Stimulated activated CD4-positive, alpha-beta T cell treated with anti-CD3 and anti-CD28 coated beads, Interleukin-2, amount 100 ng/mL, for 4 hours (primary cell): ENCODE data around the gene IFIH1.

Experiments
- DNase-seq: peaks from one replicate; pipeline ENCODE4 v3.0.0-alpha.2; 2020; ENCODE audit warnings: low read depth

Gene IFIH1

DNA sequence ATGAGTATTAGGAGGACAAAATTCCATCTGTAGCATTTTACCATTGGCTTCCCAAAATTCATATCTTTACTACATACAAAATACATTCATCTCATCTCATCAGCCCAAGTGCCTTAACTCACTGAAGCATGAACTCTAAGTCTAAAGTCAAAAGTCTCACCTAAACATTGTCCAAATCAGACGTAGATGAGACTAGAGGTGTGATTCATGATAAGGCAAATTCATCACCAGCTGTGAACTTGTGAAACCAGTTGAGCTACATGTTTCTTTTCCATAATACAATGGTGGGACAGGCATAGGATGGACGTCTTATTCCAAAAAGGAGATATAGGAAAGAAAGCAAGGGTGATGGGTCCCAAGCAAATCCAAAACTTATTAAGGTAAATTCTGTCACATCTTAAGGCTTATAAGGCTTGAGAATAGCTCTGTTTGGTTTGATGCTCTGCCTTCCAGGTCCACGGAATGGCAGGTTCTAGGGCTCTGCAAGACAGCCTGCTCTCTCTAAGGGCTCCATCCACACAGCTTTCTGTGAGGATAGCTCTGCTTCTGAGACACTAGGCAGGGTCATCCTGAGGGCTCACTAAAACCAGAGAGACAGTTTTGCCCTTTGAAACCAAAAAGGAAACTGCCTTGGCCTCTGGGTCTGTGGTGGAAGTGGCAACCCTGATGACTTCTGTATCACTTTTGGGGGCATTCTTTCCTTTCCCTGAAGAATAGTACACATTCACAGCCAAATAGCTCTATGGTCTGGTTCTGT, 9.6 kb downstream of the IFIH1 start:
- DNase-seq = no peak

- DNase-seq = no peak
These were observed 12.6 kb downstream of the IFIH1 start for GRCh38 chr2:162305901-162306300.

DNA sequence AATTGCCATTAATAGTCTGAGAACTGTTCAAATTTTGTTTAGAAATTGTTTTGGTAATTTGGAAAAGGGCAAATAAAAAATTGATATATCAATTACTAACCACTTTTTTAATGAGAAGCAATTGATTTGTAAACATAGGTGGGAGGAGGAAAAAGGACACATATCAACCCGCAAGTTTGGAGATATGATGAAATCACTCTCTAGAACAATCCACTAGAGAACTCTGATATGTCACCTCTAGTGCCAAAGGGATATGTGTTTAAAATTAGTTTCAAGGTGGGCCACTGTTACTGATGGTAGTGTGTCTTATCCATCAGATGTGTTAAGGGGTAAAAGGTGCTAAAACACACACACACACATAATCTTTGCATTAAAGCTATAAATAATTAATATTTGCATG, 16.6 kb downstream of the IFIH1 start:
- no peak for DNase-seq

DNA sequence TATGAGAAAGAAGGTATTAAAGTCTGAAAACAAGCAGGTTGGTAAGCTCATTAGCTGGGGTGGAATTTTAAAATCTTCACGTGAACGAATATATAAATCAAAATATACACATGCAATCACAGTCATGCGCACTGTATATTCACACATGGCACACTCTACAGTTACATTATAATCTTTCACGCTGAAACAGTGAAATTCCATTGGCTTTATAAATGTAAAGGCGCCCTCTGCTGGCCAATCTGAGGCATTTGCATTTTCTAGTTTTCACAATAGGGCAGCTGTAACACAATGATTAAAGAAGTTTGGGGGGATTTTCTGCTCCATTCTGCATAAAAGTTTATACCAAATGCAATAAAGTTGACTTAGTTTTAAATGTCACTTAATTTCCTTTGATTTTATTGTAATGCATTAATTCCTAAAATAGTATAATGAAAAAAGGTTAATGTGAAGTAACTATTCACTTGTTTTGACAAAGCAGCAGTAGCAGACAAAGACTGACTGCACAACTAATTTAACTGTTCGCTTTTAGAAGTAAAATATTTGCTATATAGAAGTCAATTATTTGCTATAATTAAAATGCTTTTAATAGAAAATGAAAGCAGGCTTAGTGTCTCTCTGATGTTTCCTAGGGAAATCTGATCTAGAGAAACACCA, 17.2 kb downstream of the IFIH1 start:
- peak; percentile 24 for DNase-seq

DNA sequence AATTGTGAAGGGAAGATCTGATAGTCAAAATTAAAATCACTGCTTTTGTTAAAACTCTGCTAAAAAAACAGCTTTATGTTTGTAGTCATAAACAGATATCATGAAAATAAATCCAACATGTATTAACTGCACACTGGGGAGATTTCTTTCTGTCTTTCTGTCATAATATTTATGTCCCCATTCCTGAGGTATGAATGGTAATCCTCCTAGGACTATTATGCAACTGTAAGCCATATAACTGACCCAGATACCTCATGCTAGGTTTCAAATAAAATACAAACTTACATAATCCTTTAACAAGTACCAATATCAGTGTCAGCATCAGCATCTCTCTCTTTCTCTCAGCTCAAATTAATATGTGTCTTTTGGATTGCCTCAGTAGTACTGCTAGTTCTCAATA, 18.2 kb downstream of the IFIH1 start:
- no peak for DNase-seq

- no peak for DNase-seq
These were observed 19.7 kb downstream of the IFIH1 start for GRCh38 chr2:162298669-162299335.

DNA sequence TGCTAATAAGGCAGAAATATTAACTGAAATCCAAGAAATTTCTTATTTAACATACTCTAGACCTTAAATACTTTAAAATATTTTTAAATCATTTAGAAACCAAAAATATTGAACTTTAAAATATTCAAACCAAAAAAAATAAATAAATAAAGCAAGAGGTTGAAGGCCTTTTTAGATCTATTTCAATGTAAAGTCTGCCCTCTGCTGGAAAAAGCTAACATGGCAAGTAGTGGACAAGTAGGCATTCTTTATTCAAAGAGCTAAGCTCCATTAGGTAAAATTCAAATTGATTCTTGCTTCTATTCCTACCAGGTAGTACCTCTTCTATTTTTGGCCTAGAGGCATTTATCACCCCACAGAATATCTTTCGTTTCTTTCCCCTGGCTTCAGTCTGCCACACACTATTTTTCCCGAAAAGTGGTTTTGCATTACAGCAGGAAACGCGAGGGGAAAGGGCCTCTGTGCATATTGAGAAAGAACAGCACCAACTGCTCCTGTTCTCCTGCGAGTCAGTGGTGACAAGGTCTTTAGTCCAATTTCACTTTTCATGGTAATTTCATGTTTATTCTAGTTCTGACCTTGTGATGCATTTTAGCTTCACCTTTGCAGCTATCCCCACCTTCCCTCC, 20.4 kb downstream of the IFIH1 start:
- DNase-seq = peak; percentile 40

DNA sequence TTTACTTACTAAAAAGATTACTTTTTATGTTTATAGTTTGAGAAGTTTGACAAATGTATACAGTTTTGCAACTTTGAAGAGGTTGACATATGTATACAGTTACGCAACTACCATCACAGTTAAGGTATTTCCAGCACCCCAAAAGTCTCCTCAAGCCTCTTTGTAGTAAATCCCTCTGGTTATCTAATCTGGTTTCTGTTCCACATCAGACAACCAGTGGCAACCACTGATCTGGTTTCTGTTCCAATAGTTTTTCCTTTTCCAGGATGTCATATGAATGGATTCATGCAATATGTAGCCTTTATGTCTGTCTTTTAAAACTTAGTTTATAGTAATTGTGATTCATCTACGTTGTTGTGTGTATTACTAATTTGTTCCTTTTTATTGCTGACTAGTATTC, 23.5 kb downstream of the IFIH1 start:
- no peak for DNase-seq

- DNase-seq = no peak
These were observed 25.2 kb downstream of the IFIH1 start for GRCh38 chr2:162293122-162293786.

DNA sequence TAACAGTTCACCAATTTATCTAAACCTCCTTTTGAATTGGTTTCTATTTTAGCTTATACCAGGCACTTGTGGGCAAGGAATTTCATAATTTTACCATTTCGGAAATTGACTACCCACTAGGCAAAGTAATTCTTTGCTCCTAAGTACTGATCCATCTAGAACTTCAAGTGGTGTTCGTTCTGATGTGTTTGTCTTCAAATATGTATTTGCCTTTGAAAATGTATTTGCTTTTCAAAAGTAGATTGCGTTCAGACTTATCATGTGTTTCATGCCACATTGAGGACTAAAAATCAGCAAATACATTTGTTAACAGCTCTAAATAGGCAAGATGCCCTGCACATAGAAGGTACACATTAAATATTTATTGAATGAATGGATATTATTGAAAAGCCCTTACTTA, 26.7 kb downstream of the IFIH1 start:
- DNase-seq = no peak

GRCh38 chr2:162282765-162283425, 35.6 kb downstream of the IFIH1 start:
- DNase-seq = no peak

GRCh38 chr2:162280654-162281053, 37.8 kb downstream of the IFIH1 start:
- no peak for DNase-seq

DNA sequence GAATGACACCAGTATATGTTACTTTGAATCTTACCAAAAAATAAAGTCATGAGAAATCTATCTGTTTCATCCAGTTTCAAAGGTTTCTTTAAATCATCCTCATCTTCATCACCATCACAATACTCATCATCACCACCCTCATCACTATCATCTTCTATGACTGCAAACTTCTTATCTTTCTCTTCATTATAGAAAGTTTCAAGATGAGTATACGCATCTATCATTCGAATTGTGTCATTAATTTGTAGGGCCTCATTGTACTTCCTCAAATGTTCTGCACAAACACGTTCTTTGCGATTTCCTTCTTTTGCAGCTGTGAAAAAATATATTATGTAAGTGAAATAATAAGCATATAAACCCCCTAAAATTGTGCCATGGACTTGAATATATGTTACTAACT, 41.1 kb downstream of the IFIH1 start:
- no peak for DNase-seq

GRCh38 chr2:162267996-162268395, 50.5 kb downstream of the IFIH1 start:
- DNase-seq = no peak

DNA sequence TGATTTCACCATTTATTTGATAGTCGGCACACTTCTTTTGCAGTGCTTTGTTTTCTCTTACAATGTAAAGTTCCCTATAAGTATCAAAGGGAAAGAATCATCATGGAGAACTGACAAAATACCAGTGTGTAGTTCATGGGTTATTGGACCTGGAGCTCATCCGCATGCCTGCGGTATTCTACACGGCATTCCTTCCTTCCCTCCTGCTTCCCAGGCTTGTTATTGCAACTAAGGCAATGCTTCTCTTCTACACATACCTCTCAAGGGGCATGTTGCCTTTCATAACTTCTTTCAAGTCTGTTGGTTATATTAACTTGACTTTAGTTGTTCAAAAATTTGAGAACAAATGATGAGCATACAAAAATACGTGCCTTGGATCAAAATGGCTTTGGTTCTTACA, 51.0 kb downstream of the IFIH1 start:
- no peak for DNase-seq

- DNase-seq = no peak
These were observed 52.1 kb downstream of the IFIH1 start for GRCh38 chr2:162266460-162266760.

DNA sequence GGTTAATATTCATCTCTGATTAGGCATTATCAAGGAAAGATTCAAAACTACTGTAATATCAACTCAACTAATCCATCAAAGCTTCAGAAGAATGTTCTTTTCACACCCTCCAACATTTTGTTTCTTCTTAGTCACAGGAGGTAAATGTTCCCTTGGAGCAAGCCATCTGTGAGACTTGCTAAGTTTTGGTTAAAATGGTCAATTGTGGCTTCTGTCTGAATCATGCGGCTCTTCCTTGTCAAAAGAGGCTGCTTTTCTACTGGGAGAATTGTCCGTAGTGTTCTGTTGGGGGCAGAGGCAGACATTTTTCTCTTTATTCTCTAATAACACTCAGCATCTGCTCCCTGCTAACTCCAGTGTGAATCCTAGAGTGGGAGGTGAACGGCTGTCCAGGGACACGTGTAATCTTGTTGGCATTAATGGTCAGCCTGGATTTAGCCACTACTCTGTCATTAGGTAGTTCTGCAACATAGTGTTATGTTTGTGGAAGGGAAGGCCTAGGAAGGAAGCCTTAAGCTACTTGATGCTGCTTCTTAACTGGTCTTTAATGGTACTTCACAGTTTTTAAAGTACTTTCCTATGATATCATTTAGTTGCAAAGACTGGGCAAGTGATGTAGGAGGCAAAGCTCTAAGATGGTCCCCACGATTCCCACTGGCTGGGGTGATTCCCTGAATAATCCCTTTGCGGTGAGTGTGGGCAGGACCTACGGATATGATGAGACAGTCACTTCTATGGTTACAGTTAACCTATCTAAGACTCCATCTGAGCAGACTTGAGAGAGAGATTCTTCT, 52.6 kb downstream of the IFIH1 start:
- no peak for DNase-seq

DNA sequence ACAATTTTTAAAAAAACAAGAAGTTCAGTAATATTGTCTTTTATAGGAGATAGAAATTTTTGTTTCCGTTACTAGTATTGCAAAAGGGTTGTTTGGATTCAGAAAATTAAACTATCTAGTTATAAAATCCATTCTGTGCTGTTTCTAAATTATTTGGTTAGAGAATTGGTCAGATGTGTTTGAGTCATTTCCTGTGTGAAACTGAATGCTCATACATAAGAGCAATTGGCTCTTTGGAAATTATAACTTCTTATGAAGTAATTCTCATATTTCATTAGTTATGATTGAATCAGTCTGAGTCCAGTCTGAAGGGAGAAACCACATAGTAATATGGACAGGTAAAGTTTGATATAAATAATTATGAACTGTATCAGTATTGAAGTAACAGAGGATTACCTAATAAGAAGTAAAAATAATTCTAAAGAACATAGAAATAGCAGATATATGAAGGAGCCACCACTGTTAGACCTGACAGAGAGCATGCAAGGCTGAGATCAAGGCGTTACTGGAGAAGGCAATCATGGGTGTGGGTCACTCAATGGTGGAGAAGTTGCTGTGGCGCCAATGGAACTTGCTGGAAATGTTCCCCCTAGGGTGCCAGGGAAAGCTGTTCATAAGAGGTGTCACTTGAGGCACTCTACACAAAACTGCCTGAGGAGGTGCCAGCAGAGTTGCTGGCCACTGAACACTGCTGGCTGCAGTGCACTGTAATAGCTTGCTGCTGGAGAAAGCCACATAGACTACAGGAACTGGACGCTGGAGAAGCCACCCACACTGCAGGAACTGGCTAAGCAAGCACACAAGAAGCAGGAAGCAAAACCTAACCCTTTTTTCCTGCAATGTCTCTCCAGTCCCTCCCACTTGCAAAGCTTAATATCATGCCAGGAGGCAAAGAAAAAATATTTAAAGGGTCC, 57.2 kb downstream of the IFIH1 start:
- no peak for DNase-seq

DNA sequence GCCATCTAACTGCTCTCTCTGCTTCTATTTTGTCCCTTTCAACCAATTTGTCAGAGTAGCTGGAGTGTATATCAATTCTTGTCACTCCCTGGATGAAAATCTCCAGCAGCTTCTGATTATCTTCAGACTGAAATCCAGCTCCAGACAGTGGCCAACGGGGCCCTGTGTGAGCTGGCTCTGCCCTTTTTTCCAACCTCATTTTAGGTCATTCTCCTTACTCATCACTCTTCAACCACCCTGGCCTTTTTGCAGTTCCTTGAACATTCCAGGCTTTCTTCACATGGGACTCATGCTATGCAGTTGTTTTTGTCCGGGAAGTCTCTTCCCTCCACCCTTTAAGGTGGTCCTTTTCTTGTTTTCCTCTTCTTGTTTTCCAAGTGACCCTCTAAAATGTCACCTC, 59.8 kb downstream of the IFIH1 start:
- DNase-seq = no peak

DNA sequence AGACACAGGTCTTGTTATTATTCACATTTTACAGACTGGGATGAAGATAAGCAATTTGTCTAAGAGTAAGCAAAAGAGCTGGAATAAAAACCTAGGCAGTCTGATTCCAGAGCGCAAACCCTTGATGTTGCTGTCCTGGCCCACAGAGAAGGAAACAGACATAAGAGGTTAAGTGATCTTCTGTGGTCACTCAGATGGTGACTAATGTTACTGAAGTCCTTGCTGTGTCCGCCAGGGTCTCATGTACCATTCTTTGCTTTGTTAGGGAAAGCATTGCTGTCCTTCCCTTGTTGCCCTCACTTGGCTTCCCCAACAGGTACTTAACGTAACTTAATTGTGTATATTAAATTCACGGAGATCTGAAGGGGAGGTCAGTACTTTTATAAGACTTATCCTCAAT, 60.3 kb downstream of the IFIH1 start:
- DNase-seq = no peak
